Ovary (tissue), 9 donors: ENCODE results near the gene RPS6KL1. TPM values are rescaled to one million over a fixed set of nuclear protein-coding genes. Genes with fewer than 3 reads are reported as not detected.
A peak's percentile ranks its signal among the peaks of the same experiment; 100 is the strongest.

Source experiments
- DNase-seq, 5 donors: peaks; one replicate each; pipeline ENCODE4 v3.0.0-alpha.2; 2019 to 2020
- H3K27ac ChIP-seq, 2 donors: fragments of 200-600 bp; one replicate each; pipeline versions ENCODE4 v1.5.1 to v1.8.0; 2019 to 2022
- H3K27me3 ChIP-seq: fragments of 200-600 bp; one replicate; pipeline ENCODE4 v1.8.0; 2022
- H3K36me3 ChIP-seq: fragments of 200-600 bp; sonication (generic); one replicate; pipeline ENCODE4 v1.5.1; 2019
- H3K4me1 ChIP-seq: one replicate; pipeline ENCODE4 v1.8.1; 2013; ENCODE audit warnings: mild to moderate bottlenecking, moderate library complexity; ENCODE audit not compliant: insufficient read depth
- H3K4me3 ChIP-seq: fragments of 200-600 bp; sonication (generic); one replicate; pipeline ENCODE4 v1.5.1; 2017
- H3K9me3 ChIP-seq, 2 donors: fragments of 200-600 bp in 1 of 2; sonication (generic) in 1 of 2; one replicate each; pipeline versions ENCODE4 v1.5.1 to v1.8.1; 2013 to 2019; ENCODE audit warnings: mild to moderate bottlenecking in 1 of 2, moderate library complexity in 1 of 2
- CTCF ChIP-seq, 3 donors: fragments of 450-650 bp in 2 of 3; fragments of 200-600 bp in 1 of 3; IDR thresholded peaks; one replicate each; pipeline versions ENCODE4 v1.5.1 to v1.8.0; 2016 to 2022; ENCODE audit warnings: antibody characterized with exemption in 3 of 3, mild to moderate bottlenecking in 1 of 3
- EP300 ChIP-seq: sonication (generic); formaldehyde crosslinking; IDR thresholded peaks from one replicate; pipeline ENCODE4 v1.6.1; 2017; ENCODE audit warnings: antibody characterized with exemption
- POLR2A ChIP-seq: fragments of 450-650 bp; IDR thresholded peaks from one replicate; pipeline ENCODE4 v1.6.1; 2017; ENCODE audit warnings: antibody characterized with exemption, mild to moderate bottlenecking, moderate library complexity
- WGBS, 3 donors: extraction: QIAGEN DNeasy Blood & Tissue Kit in 1 of 3; methylation state at CpG; one replicate each; pipeline versions ENCODE4 v1.1.5 to v1.1.7; 2013 to 2017; 5-methylcytosine and 5-hydroxymethylcytosine counted together
- intact Hi-C, 4 donors: fragments of 100-400 bp; cut with DNase I; formaldehyde crosslinking; loops; one replicate each; pipeline versions ENCODE4 v1.11.0 to v1.15.1; 2022 to 2023
- polyA plus RNA-seq, 2 donors: library from polyadenylated mRNA; stranded (reverse); fragments of 200-250 nt in 1 of 2; fragments of 350-450 nt in 1 of 2; fragmentation: Illumina TruSeq in 1 of 2; extraction: RNeasy Lipid Tissue Mini Kit (QIAGEN cat#74804) in 1 of 2; gene quantifications; one replicate each; pipeline ENCODE4 v1.2.3, GENCODE V29; 2013 to 2014
- total RNA-seq, 7 donors: library from RNA; depleted of rRNA in 2 of 7; stranded (reverse); fragments of >200 nt in 2 of 7; fragmentation: NEBNext Ultra II Directional in 3 of 7; extraction: Animal tissue kit (Norgen Biotek cat#: 25700) in 3 of 7; gene quantifications; one replicate each; pipeline versions ENCODE4 v1.1.0 to v1.2.4, GENCODE V29; 2016 to 2023
- donor health status: DM: no; HTN: no; CAD: no; lungs with moderate emphysema.
- donor health status: DM: no; HTN: no; CAD: no.
- donor health status: Bipolar disorder and iron deficiency.
- donor health status: DM: yes; HTN: yes; CAD: no.
- donor health status: DM: no; HTN: no; CAD: no.
- donor health status: DM: yes; HTN: yes; CAD: no.

Gene RPS6KL1
- total and polyA plus RNA-seq, 9 donors, result 0.24 to 3.0 (median 1.7) TPM

GRCh38 chr14:74947353-74948227 is 24.5 kb upstream of the RPS6KL1 start:
- H3K4me3 ChIP-seq, result no peak overlapping the region
- no peak for TF ChIP-seq EP300
- TF ChIP-seq CTCF (IDR thresholded peaks at IDR 0.05), result no peak
- no peak for TF ChIP-seq POLR2A
- WGBS, 3 donors, result 71 to 77% (median 76%) methylated on average over 13 of the region's 13 CpGs

GRCh38 chr14:74946659-74947281 is 23.7 kb upstream of the RPS6KL1 start:
- Histone ChIP-seq H3K4me1 (peaks cover 3% of the 10 kb centered on the region), H3K27me3 (no peaks in the 10 kb centered on the region), H3K36me3 (no peaks in the 10 kb centered on the region), H3K4me3 (no peak overlapping the region), H3K27ac (no peak overlapping the region), H3K9me3 (no peaks in the 10 kb centered on the region)
- no peak for TF ChIP-seq POLR2A
- no peak for DNase-seq
- intact Hi-C loops, result loop anchor here (5.0 to 10.0 kb wide), 4 partner anchors 138 to 358 kb away; no protein-coding TSS in a partner anchor
- 17 to 24% (median 20%) methylated on average over 5 of the region's 5 CpGs for whole genome bisulfite sequencing, 3 donors

More at GRCh38 chr14:74947353-74948227, 24.5 kb upstream of the RPS6KL1 start:
- H3K9me3 ChIP-seq, result no peaks in the 10 kb centered on the region
- H3K27ac ChIP-seq, result no peak overlapping the region
- H3K4me1 ChIP-seq, result peaks cover 3% of the 10 kb centered on the region
- H3K27me3 ChIP-seq, result no peaks in the 10 kb centered on the region
- DNase-seq, result no peak
- intact Hi-C loops, result loop anchor here (5.0 to 10.0 kb wide), 4 partner anchors 137 to 357 kb away; no protein-coding TSS in a partner anchor
- H3K36me3 ChIP-seq, result no peaks in the 10 kb centered on the region

GRCh38 chr14:74945852-74946658 is 23.0 kb upstream of the RPS6KL1 start:
- Histone ChIP-seq H3K4me1 (peaks cover 3% of the 10 kb centered on the region), H3K27ac (no peak overlapping the region), H3K9me3 (no peaks in the 10 kb centered on the region), H3K4me3 (no peak overlapping the region), H3K36me3 (no peaks in the 10 kb centered on the region), H3K27me3 (no peaks in the 10 kb centered on the region)
- 36 to 38% (median 37%) methylated on average over 17 of the region's 17 CpGs for whole genome bisulfite sequencing, 3 donors
- TF ChIP-seq CTCF (IDR thresholded peaks at IDR 0.05), result peak; percentile 65 to 88 (median 71)
- TF ChIP-seq POLR2A, result no peak
- intact Hi-C loops, result loop anchor here (5.0 to 10.0 kb wide), 4 partner anchors 139 to 359 kb away; no protein-coding TSS in a partner anchor
- peak; percentile 68 to 82 (median 81) for DNase-seq

GRCh38 chr14:74945261-74945851 is 22.3 kb upstream of the RPS6KL1 start:
- H3K4me1 ChIP-seq, result peaks cover 4% of the 10 kb centered on the region
- DNase-seq, result peak in 1 of 5 donors; percentile 42
- H3K9me3 ChIP-seq, result no peaks in the 10 kb centered on the region
- 67 to 73% (median 70%) methylated on average over 17 of the region's 17 CpGs for WGBS, 3 donors
- H3K36me3 ChIP-seq, result no peaks in the 10 kb centered on the region
- H3K27me3 ChIP-seq, result no peaks in the 10 kb centered on the region
- TF ChIP-seq POLR2A (no peak), EP300 (no peak), CTCF (IDR thresholded peaks at IDR 0.05) (no peak)
- intact Hi-C loops, result loop anchor here (5.0 to 10.0 kb wide), 4 partner anchors 139 to 359 kb away; no protein-coding TSS in a partner anchor
- no peak overlapping the region for H3K4me3 ChIP-seq
- no peak overlapping the region for H3K27ac ChIP-seq
